HPDE6-E6E7 (cell line): ENCODE results near the gene AKAP13.

Experiments
- DNase-seq: peaks from one replicate; pipeline ENCODE4 v3.0.0; 2011; ENCODE audit warnings: missing footprints; ENCODE audit errors: extremely low spot score

Gene AKAP13

DNA sequence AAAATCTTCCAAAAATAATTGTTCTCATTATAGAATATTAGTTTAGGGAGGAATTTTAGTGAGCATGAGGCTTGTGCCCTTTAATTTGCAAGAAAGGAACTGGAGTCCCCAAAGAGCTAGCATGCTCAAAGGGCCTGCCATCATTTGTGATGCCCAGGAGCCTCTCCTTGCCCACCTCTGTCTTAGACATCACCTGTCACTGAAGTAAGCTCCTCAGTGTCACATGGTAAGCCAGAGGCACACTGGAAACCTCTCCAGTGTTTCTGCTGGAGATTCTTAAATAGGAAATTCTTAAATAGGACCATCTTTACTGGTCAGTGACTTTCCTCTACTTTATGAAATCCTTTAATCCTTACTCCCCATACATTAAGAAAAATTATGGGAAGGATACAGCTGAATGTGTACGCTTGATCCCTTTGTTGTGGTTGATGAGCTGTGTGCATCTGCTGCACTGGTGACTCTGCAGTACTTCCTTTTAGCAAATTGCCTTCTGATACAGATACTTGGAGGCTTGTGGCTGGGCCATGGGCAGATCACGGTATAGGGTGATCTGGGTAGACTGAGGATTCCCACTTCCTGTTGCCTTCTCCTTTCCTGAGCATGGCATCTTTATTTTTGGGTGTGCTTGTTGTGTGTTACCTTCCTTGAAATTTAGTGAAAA is 216.9 kb downstream of the AKAP13 start:
- no peak for DNase-seq

DNA sequence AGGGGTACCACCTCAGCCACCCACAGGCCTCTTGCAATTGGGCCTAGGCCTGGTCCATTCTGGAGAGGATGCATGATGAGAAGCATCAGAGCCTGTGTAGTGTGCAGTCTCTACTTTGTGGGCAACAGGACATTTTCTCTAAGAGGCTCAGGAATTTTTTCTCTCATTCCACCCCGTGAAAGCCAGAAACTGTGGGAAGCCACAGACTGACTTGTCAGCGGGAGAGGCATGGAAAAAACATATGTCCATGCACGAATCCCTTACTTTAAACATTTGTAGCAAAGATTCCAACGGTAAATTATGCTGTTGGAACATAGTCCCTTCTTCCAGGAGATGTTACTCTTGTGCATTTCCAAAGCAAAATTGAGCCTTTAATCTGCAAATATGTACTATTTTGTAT is 217.8 kb downstream of the AKAP13 start:
- DNase-seq = no peak

DNA sequence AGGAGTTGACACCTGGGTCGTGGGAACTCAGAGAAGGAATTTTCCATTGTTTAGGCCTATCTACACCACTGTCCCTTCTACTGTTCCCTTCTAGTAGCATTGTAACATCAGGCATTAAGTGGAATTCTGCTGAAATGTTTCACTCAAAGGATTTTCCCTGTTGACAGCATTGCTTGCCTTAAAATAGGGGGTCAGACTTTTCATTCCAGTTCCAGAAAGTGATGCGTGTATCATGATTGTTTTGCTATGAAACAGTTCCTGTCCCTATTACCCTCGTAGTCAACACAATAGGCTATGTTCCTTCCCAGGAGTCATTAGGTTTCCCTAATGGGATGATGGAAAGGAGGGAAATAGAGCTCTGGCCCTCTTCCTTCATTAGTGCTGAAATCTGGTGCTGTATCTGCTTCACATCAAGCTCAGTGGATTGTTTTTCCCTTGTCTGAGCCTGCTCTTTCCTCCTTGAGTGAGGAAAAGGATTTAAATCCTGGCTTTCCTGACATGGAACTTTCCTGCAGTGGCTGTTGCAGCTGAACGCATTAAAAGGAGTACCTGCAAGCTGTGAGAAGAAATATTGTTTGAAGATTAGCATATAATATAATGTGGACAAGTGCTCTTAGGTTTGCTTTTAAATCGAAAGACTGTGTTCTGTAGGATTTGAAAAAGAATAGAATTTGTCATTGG is 218.5 kb downstream of the AKAP13 start:
- no peak for DNase-seq

DNA sequence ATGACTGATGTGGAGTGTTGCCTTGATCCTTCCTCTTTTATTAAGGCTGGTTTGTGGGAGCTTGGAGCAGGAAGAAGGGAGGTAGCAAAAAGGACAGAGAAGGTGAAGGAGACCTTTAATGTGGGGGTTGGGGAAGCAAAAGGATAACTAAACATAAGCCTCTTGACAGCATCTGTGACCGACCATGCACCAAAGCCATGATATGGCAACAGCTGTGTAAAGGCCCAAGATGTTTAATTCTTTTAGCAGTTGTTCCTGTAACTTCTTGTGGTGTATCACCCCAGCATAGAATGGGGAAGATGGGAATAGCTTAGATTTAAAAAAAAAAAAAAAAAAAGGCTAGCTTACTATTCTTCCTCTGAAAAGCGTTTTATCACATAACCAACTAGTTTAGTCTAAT is 219.6 kb downstream of the AKAP13 start:
- no peak for DNase-seq

DNA sequence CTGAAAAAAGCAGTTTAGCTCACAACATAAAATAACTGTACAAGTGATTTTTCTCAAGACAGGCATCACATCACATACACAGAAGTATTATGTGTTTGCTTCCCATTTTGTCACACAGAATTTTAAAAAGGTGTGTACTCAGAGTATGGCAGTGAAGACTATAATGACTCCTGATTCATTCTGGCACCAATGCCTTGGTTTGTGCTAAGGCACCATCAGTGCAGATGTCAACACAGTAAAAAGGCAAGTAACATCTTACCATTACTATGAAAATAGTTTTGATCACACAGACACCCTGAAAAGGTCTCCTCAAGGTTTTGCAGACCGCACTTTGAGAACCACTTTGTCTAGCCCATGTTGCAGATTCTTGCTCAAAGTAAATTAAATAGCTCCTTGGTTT is 222.8 kb downstream of the AKAP13 start:
- DNase-seq = no peak

DNA sequence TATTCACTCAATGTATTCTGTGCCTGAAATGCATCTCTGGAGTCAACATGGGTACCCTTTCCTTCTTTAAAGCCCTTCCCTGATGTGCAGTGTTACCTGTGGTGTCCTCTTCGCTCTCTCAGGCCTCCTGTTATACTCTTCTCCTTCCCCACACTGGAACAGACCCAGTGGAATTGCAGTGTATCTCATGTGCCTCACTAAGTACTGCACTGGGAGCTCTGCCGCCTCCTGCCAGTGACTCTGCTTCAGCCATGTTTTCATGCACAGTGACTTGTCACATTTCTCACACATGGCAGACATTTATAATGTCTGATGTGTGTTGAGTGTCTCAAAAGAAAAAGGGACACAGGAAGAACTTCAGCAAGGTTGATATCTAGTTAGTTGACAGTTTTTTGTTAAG is 223.3 kb downstream of the AKAP13 start:
- no peak for DNase-seq

DNA sequence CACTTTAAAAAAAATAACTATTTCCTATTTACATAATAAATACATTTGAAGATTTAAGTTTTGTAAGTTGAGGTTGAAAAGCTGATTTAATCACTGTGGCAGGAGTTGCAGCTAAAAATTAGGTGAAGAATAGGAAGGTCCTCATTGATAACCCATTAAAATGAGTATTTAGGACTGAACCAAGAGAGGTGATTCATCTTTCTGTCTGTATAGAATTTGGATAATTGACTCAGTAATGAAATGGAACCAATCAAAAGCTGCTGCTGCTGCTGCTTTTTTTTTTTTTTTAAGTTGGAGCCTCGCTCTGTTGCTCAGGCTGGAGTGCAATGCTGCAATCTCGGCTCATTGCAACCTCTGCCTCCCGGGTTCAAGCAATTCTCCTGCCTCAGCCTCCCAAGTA is 223.8 kb downstream of the AKAP13 start:
- DNase-seq = no peak

DNA sequence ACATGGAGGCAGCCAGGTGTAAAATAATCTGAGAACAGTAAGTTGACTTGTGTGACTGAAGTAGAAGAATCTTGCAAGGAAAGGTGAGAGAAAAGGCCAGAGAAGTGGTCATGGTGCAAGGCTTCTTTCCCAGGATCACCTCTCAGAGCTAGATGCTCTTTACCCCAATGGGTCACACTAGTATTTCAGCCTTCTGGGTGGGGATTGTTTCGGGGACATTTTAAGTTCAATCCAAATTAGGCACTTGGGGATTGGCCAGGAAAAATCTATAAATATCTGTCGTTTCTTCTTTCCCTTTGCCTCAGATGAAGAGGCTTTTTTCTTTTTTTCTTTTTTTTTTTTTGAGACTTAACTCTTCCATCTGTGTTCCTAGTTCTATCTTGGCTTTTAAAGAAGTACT is 226.3 kb downstream of the AKAP13 start:
- no peak for DNase-seq

DNA sequence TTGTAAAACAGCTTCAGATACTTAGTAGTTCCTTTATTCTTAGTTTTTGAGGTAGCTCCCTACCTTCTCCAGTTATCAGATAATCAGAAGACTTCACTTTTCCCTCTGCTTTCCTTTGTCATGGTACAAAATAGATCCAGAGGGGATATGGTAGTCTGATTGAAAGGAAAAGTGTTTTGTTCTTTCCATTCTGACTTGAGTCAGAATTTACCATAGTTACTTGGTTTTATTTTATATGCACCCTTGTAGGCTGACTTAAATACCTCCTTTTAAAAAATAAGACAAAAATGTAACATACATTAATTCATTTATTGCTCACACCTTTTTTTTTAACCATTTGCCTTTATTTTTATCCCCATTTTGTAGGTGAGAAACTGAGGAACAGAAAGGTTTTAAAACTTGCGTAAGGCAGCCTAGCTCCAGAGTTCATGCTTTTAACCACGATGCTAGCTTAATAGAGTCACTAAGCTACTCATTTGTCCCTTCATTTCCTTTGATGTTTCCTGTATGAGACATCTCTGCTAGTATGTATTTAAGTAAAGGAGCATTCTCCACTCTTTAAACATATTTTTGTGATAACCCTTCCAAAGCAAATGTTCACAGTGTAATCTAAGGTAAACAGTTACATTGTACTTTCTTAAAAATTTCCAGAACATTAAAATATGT is 226.9 kb downstream of the AKAP13 start:
- no peak for DNase-seq

DNA sequence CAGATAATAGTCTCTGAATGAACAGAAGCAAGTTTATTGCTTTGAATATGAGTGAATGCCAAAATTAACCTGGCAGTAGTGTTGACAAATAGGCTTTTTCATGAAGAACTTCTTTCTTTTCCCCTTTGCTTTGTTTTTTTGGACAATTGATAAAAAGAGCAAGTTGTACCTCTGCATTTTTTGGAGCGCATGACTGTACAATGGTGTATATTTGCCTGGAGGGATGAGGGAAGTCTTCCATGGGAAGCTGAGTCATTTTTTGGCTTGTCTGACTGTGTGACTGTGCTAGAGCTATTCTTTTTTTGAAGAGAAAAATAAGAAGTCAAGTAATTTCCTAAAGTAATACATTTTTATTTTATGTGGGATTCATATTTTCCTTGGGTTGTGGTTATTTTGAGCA is 227.4 kb downstream of the AKAP13 start:
- DNase-seq = peak; percentile 48

DNA sequence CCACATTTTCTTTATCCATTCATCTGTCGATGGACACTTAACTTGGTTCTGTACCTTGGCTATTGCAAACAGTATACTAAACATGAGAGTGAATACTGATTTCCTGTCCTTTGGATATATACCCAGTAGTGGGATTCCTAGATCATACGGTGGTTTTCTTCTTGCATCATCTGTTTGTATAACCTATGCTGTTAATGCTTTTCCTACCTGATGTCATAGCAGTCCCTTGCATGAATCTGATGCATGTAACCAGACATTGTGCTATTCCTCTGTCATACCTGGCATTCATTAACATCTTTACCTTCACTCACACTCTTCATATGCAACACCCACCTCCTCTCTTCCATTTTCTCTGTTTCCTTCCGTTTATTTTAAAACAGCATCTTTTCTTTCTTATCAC is 229.1 kb downstream of the AKAP13 start:
- no peak for DNase-seq

DNA sequence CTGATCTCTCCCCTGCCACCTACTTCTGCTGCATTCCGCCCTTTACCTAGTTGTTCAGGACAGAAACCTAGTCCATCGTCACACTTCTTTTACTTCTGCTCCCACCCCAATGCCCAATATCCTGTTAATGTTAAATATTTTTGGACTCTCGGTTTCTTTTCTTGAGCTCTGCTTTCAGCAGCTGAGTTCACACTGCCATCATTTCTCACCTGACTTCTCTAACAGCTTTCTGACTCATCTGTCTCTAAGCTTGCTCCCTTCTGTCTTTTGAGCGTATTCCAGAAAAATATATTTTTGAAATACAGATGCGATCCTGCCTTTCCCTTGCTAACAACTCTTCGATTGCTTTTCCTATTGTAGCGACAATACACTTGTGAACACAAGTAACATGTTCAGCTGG is 231.0 kb downstream of the AKAP13 start:
- DNase-seq = no peak

DNA sequence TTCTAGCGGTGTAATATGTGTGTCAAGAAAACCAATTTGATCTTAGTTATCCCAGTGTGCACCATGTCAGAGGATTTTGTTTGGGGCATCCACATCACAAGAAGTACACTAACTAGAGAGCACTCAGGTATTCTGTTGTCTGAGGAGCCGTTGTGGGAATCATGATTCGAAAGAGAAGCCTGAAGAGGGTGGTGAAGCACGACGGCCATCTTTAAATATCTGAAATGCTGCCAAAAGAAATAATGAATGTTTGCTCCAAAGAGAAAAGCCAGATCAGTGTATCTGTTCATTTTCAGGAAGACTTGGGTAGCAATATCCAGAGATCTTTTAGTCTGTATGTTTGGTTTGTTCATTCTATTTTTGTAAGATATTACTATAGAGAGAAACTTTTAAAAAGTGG is 233.7 kb downstream of the AKAP13 start:
- DNase-seq = no peak

DNA sequence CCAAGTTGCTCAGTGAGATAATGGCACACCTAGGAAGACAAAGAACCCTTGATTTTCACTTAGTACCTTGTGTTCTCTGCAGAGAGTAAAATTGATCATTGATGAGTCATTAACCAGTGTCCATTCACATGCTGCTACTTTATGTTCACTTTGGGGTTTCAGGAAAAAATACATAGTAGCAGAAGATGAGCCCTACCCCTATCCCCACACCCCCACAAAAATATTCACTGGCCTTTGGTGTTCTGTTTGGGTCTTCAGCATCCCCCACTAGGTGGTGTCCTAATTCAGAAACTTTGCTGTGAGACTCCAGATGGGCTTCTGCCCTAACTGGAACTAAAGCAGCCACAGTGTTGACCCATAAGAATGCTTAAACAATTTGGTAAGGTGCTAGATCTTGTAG is 235.5 kb downstream of the AKAP13 start:
- no peak for DNase-seq

DNA sequence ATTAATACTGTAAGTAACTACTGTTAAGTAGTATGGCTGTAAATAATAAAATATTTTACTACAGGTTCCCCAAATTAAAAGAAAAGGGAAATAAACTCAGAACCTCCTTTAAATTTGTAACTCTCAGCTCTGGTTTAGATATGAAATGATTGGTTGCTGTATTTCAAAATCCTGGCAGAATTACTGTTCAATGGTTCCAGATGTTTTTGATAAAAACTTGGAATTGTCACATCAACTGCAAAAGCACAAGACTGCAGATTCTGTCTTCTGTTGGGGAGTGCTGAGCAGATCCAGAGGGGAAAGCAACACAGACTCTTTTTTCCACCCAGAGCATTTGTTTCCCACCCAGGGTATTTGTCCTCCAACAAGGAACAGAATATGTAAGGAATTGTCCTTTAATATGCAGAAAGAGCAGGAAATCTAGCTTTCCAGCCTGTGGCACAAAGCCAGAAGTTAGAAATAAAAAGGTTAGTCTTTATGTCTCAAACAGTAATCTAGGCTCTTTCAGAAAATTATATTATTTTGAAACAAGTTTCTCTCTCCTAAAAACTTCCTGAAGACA is 236.2 kb downstream of the AKAP13 start:
- no peak for DNase-seq

DNA sequence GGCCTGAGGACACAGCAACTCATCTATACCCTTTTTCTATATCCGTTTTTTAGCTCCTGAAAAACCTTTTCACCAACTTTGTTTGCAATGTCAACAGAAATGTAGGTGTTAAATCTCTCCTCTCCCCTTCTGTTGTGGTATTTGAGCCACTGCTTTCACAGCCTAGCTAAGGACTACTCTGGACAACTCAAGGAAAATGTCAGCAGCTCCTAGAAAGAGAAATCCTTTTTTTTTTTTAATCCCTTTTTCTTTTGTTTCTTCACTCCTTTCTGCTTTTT is 237.8 kb downstream of the AKAP13 start:
- DNase-seq = no peak

DNA sequence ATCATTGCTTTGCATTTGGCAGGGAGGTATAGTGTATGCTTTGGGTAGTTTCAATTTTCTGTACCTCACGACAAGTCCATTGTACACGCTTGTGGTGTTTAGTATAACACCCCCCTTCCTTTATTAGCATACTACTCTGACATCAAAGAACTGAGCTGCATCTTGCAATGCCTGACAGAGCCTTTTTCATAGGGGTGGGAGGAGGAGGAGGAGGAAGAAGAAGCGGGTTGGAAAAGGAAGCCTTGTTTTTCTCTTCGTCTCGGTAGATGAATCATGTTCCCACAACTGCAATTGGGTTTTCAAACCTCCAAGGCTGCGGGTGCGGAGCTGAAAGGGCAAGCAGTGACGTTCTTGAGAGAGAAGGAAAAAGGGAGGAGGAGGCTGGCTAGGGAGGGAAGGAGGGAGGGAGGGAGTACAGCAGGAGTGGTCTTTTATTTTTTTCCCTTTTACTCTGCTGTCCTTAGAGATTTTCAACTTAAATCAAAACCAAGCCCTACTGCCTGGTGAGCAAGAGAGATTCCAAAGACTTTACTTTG is 238.6 kb downstream of the AKAP13 start:
- peak; percentile 36 for DNase-seq

DNA sequence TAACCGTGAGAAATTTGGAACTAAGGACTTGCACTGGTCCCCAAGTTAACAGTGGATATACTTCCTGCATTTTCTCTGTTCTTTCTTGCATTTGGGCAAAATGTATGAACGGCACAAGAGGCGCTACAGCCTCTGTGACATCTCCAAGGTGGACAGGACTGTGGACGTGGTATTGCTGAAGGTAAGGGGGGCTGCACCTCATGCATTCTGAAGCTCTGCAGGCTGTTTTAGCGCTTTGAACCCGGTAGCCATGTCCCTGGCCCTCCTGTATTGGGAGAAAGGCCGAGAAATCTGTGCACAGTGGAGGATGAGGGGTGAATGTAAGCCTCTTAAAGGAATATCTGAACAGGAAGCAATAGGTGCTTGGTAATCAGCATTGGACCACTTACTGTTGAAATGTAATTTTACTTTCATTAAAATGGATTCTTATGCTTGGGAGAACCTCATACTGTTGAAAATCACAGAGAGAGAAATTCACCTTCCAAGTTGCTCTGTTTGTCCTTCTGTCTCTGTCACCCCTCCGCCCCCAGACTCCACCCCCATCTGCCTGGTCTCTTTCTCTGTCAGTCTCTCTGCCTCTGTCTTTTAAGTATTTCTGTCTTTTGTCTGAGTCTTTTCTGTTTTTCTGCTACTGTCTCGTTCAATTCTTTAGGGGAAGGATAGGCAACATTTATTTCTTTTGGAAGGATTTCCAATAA is 239.7 kb downstream of the AKAP13 start:
- no peak for DNase-seq

DNA sequence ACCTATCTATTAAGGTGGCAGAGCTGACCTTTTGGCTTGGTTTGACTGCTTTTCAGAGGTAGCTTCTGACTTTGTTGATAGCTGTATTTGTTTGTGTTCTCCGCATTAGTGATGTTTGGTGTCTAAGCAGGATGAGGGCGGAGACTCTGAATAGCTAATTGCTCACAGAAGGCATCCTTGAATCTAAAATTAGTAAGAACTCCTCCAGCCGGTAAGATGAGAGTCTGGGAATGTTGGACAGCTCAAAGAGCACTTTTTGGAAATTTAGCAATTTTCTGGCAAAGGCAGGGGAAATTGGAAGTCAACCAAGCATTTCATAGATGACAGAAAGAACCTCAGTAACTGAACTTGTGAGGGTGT is 240.3 kb downstream of the AKAP13 start:
- no peak for DNase-seq

DNA sequence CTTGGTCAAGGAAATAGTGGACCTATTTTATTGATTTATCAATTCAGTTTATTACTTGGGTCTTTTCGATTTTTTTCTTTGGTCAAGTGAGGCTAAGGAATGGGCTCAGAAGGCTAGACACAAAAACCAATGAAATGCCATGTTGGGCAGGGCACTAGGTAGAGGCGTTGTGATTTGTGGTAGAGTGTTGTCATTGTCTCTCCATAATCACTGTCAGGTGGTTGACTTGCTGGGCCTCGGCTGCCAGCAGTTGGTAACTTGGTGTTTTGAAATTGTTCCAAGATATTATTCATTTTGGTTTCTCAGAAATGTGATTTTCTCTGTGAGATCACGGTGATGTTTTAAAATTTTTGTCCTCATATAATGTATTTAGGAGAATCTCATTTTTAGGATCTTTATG is 240.7 kb downstream of the AKAP13 start:
- no peak for DNase-seq

DNA sequence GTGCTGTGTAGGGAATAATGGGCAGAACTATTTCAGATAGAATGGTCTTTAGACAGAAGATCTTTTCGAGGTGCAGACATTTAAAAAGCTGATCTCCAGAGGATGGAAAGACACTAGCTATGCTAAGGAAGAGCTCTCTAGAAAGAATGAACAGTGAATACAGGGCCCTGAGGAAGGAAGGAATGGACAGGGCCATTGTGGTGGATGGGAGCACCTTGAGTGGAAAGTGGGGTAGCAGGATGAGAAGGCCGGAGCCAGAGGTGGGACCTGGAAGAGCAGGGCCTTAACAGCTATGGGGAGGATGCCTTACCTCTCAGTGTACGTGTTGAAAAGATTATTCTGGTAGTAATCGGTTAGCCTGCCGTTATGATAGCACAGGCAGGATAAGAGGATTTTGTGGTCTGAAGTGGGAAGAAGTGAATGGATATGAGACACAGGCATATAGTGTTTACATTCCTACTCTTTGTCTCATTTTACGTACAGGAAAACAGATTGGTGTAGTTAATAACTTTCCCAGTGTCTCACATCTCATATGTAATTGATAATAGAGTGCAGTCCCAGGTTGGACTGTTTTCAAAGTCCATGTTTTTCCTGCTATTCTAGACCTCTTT is 241.9 kb downstream of the AKAP13 start:
- no peak for DNase-seq
